Inflammatory macrophage treated with lipopolysaccharide for 4 hours (primary cell): ENCODE results near the gene TAAR1.
"Not testable (repeated sequence)": the region's sequence is repeated elsewhere in the genome, so short reads cannot be mapped to it uniquely, and the experiment has no call there.

Experiments
- DNase-seq: peaks from one replicate; pipeline ENCODE4 v3.0.0-alpha.2; 2020

TAAR1 gene

DNA sequence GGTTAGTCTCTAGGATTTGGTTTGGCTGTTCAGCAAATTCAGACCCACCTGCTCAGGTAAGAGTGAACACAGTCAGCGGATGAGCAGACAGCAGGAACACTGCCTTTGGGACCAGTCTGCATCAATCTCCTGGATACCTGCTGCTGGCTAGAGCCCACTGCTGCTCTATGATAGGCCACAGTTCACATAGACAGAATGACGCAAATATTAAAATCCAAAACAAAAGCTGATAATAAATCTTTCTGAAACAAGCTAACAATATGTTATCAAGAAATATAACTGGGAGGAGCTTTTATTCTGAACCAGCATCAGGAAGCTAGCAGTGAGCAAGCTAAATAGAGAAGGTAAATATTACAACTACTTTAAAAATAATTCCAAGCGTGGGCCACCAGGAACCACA lies at the start of gene TAAR1:
TSS of gene TAAR1 (minus strand) at position 101 of the 400 bp plus-strand sequence. CDS start 13,179 bp downstream, outside the sequence.
- no peak for DNase-seq

DNA sequence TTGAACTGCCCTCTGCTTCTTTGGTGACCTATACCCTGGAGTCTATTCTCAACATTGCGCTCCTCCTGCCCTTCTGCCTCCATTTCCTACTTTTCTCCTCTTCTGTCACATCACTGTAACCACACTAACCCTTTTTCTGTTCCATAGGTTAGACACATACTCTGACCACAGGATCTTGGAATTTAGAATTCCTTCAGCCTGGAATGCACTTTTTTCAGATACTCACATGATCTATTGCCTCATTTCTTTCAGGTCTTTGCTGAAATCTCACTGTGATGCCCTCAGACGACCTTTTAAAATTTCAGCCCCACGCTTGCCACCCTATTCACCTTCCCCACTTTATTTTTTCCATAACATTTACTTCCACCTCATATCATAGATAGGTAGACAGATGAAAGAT lies 49.8 kb upstream of the TAAR1 start:
- no peak for DNase-seq

DNA sequence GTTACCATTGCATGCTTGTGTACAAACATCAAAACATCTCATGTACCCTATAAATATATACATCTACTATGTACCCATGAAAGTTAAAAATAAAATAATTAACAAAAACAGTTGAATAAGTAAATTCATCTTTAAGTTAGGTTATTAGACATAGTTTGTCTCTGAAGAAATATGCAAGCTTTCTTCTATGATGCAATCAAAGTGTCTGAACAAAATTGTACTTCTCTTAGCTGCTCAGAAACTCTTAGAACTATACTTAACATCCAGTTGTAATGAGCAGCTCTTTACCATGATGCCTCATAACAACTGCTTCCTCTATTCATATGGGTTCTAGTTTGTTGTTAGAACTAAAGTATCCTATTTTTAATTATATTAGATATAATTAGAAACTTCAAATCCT lies 49.0 kb upstream of the TAAR1 start:
- peak; percentile 24 for DNase-seq

DNA sequence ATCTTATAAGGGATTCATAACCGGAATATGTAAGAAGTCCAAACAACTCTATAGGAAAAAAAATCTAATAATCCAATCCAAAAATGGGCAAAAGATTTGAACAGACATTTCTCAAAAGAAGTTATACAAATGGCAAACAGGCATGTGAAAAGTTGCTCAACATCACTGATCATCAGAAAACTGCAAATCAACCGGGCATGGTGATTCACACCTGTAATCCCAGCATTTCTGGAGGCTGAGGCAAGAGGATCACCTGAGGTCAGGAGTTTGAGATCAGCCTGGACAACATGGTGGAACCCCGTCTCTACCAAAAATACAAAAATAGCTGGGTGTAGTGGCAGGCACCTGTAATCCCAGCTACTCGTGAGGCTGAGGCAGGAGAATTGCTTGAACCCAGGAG lies 47.8 kb upstream of the TAAR1 start:
- DNase-seq, result not testable (repeated sequence)

DNA sequence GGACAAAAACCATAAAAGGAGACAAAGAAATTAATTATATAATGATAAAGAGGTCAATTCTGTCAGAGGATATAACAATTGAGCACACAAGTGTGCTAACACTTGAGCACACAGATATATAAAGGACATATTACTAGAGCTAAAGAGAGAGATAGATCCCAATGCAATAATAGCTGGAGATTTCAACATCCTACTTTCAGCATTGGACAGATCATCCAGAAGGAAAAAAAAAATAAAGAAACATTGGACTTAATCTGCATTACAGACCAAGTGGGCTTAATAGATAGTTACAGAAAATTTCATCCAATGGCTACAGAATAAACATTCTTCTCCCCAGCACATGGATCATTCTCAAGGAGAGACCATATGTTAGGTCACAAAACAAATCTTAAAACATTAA lies 45.0 kb upstream of the TAAR1 start:
- DNase-seq, result peak; percentile 14

DNA sequence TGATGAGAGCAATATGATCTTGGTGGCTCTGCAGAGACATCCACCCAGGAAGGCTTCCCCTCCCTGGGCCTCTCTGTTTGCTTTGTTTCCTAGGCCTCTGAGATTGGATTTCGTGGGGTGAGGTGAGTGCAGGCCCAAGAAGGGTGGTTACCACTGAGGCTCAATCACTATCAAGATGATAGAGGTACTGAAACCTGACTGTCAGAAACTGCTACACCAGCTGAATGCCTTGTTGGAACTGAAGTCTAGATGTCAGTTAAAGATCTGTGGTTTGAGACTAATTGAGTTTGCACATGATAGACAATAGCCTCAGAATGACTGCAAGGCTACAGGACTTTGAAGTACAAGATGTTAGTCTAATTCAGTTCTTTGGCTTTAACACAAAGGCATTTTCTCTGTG lies 39.6 kb upstream of the TAAR1 start:
- DNase-seq, result no peak

- no peak for DNase-seq
Measured at GRCh38 chr6:132695773-132696172, 36.8 kb upstream of the TAAR1 start.

GRCh38 chr6:132693478-132693877 lies 34.5 kb upstream of the TAAR1 start:
- no peak for DNase-seq

DNA sequence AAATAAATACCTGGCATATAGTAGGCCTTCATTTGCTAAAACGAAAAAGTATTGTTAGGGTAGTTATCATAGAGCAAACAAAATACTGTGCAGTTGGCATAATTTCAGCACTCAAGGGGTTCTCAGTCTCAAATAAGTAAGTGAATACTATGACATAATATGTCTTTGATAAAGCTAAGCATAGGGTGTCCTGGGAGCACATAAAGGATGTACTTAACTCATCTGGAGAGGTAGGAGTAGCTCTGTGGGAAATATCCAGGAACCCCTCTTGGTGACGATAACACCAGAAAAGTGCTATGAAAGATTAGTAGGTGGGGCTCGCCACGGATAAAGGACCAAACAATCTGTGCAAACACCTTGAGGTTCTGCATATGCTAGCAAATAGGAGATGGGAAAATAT lies 31.7 kb upstream of the TAAR1 start:
- DNase-seq, result no peak

DNA sequence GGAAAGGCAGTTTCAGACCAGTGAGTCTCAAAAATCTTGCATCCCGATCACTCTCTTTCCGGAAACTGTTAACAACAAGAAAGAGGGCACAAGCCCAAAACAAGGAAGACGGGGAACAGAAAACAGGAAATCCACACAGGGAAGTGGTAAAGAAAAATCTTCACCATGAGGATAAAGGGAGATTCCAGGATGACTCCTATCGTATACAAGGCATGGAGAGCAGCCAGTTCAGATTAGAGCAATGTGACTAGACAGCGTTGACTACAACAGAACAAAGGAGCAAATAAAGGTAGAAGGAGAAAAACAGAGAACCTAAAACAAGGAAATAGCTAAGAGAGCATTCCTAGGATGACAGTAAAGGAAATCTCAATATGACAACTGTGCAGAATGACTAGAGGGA lies 28.3 kb upstream of the TAAR1 start:
- peak; percentile 75 for DNase-seq

DNA sequence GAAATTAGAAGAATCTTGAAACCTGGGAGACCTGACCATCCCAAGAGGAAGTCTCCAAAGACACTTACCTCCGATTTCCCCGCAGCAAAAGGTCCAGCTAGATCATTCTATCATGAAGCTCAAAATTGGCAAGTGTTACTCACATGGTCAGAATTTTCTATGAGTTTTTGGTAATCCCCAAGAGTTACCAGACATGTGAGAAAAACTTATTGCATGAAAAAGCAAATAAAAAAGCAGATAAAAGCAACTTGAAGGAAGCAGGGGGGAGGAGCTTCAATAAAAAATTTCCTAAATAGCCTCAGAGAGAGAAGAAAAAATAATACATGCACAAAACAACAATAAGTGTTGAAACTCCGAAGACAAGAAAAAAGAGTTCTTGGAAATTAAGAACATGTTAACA lies 27.5 kb upstream of the TAAR1 start:
- peak; percentile 39 for DNase-seq

DNA sequence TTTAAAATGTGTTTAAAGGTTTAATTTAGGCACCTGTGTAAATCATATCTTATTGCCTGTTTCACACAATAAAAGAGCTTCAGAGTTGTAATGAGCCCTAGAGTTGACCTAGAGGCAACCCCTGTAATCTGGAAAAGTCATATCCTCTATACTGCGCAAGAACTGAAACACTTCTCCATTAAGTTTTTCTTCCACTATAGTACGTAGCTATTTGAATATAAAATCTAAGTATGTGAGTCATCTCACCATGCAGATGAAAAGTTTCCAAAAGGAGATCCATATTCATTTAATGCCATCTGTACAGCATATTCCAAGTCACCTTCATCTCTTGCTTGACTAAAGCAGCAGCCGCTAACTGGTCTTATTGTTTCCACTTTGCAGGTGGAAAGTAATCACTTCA lies 26.0 kb upstream of the TAAR1 start:
- DNase-seq, result peak; percentile 72

GRCh38 chr6:132684272-132684671 lies 25.3 kb upstream of the TAAR1 start:
- DNase-seq, result peak; percentile 59

DNA sequence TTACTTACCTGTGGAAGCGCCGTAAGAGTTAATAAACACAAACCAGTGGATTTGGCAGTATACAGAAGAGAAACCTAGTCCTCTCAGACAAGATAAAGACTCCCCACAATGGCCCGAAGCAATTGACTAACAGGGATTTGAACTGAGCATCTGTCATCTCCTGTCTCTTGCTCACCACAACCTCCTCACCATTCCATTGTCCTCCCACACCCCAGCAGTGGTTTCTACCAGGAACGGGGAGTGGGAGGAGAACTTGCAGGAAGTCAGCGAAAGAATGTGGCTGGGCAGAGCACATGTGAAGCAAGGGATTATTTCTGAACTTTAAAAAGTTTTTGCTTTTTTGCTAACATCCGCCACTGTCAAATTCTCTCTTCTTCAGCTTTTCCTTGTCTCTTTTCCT lies 24.6 kb upstream of the TAAR1 start:
- DNase-seq, result peak; percentile 67

DNA sequence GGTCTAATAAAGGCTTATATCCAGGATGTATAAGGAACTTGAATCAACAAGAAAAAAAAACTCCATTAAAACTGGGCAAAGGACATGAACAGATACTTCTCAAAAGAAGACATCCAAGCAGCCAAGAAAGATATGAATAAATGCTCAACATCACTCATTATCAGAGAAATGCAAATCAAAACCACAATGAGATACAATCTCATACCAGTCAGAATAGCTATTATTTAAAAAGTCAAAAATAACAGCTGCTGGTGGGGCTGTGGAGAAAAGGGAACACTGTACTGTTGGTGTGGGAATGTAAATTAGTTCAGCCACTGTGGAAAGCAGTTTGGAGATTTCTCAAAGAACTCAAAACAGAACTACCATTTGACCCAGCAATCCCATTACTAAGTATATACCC lies 20.1 kb upstream of the TAAR1 start:
- not testable (repeated sequence) for DNase-seq

GRCh38 chr6:132675749-132676148 lies 16.8 kb upstream of the TAAR1 start:
- DNase-seq, result peak; percentile 78

DNA sequence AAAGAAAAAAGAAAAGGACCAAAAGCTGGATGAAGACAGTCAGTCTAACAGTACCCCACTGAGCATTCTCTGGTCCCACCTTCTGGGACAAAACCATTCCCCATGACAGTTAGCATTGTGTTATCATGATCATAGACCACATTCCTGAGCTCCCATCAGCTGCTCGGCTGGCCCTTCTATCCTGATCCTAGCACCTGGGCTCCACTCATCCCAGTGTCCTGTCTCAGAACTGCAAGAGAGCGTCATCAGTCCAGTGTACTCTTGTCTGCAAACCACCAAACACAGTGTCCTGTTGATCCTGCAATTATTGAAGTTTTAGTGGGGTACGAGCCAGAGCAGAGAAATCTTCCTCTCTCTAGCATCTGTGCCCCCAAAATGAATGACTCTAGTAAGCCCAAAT lies 16.0 kb upstream of the TAAR1 start:
- DNase-seq, result no peak

GRCh38 chr6:132673376-132674094 lies 14.6 kb upstream of the TAAR1 start:
- no peak for DNase-seq

GRCh38 chr6:132671295-132671694 lies 12.3 kb upstream of the TAAR1 start:
- DNase-seq, result no peak

- peak; percentile 73 for DNase-seq
Measured at GRCh38 chr6:132669690-132670291, 10.8 kb upstream of the TAAR1 start.

GRCh38 chr6:132666118-132666517 lies 7.1 kb upstream of the TAAR1 start:
- DNase-seq, result no peak

DNA sequence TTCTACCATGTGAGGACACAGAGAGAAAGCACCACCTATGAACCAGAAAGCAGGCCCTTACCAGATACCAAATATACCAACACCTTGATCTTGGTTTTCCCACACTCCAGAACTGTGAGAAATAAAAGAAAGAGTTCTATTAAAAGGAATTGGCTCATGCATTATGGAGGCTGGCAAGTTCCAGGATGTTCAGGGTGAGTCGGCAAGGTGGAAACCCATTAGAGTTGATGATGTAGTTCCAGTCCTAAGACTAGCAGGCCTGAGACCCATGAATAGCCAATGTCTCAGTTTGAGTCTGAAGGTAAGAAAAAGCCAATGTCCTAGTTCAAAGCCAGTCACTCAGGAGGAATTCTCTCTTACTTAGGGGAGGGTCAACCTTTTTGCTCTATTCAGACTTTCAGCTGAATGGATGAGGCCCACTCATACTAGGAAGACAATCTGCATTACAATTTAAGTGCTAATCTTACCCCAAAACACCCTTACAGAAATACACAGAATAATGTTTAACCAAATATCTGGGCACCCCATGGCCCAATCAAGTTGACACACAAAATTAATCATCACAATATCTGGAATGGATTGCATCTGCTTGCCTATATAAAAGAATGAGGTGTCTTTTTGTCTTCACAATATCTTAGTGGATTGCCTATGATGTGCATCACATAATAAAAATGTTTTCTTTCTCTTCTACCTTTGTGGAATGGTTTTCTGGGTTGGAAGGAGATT lies 5.5 kb upstream of the TAAR1 start:
- no peak for DNase-seq

- no peak for DNase-seq
Measured at GRCh38 chr6:132663661-132664060, 4.7 kb upstream of the TAAR1 start.

- no peak for DNase-seq
Measured at GRCh38 chr6:132661906-132662305, 2.9 kb upstream of the TAAR1 start.
